GM13977 (cell line): Measurements from ENCODE around the gene C17orf113.
"Not testable (repeated sequence)": the region's sequence is repeated elsewhere in the genome, so short reads cannot be mapped to it uniquely, and the experiment has no call there.

Experiments used
- DNase-seq: peaks from one replicate; pipeline ENCODE4 v3.0.0; 2012; ENCODE audit warnings: low spot score
- in situ Hi-C: fragments of 300-500 bp; cut with MboI; formaldehyde crosslinking; loops from one replicate; pipeline ENCODE4 v1.12.0; 2022; ENCODE audit warnings: low sequenced_read_pairs, low pct_unique_long_range_greater_than_20kb, mixed read lengths, inconsistent platforms; ENCODE audit not compliant: unreplicated experiment
- TF ChIP-seq, protein P1 (sequence below): IDR thresholded peaks from 2 replicates; pipeline ENCODE4 v1.5.1; 2012; ENCODE audit warnings: mild to moderate bottlenecking, control low read depth; ENCODE audit not compliant: insufficient read depth; ENCODE audit errors: extremely low read depth, missing control alignments

Gene C17orf113

DNA sequence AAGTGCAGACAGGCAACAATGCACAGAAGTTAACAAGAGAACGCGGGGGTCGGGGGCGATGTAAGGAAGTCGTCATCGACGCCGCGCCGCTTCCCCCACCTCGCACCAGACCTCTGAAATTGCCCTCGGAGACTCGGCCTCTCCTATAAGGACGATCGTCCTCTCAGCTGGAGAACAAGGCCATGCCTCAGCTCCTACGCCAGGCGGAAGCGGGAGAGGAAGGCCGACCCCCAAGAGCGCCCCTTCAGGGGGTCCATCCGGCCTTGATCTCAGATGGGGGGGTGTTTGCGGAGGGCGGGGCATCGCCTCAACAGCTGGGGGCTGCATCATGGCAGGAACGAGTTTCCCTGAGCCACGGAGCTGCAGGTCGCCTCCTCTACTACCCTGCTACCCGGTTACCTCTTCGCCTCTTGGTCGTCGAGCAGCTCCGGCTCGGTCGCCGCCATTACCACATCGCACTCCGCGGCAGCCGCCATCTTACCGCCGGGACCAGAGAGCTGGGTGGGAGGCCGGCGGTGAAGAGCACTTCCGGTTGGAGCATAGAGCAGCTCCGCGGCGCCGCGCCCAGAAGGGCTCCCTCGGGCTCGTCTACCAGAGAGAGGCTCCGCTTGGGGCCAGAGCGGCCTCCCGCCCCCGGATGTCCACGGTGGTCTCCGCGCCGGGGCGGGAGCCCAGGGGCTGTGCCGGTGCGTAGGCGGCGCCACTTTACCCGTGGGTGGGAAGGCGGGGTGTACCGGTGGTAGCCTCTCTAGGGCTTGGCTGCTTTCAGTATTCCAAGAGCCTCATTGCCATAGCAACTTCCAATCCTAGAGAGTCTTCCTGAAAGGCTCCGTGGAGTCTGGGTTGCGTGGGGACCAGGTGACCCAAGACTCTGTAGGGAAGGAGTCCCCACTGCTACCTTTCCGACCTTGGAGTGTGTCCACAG, 33.2 kb downstream of the C17orf113 start, which contains the start of gene DNAJC7:
Gene DNAJC7, minus strand, starts transcription at position 499 of the 925 bp plus-strand sequence. Its CDS starts 23 bp downstream, at position 476.
- TF ChIP-seq, protein P1, sequence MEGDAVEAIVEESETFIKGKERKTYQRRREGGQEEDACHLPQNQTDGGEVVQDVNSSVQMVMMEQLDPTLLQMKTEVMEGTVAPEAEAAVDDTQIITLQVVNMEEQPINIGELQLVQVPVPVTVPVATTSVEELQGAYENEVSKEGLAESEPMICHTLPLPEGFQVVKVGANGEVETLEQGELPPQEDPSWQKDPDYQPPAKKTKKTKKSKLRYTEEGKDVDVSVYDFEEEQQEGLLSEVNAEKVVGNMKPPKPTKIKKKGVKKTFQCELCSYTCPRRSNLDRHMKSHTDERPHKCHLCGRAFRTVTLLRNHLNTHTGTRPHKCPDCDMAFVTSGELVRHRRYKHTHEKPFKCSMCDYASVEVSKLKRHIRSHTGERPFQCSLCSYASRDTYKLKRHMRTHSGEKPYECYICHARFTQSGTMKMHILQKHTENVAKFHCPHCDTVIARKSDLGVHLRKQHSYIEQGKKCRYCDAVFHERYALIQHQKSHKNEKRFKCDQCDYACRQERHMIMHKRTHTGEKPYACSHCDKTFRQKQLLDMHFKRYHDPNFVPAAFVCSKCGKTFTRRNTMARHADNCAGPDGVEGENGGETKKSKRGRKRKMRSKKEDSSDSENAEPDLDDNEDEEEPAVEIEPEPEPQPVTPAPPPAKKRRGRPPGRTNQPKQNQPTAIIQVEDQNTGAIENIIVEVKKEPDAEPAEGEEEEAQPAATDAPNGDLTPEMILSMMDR: no peak
- in situ Hi-C loops: no loop called here
- DNase-seq: peak; percentile 96

DNA sequence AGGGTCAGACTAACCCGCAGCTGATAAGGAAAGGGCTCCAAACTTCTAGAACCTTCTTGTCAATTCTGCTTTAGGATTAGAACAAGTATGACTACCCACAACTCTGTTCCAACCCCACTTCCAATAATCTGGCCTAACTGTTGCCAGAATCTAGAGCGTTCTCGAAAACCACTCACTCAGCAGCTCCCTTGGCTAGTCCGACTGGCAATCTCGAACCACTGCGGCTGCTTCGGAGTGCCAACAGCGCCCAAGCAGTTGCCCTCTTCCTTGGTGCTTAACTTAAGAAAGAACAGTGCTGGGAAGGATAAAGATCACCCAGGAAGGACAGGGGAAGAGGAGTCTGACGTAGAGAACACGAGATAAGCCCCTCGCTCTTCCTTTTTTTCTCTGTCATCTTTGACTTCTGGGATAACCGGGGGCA, 34.0 kb downstream of the C17orf113 start:
- TF ChIP-seq, protein P1: no peak
- in situ Hi-C loops: no loop called here
- DNase-seq: no peak

DNA sequence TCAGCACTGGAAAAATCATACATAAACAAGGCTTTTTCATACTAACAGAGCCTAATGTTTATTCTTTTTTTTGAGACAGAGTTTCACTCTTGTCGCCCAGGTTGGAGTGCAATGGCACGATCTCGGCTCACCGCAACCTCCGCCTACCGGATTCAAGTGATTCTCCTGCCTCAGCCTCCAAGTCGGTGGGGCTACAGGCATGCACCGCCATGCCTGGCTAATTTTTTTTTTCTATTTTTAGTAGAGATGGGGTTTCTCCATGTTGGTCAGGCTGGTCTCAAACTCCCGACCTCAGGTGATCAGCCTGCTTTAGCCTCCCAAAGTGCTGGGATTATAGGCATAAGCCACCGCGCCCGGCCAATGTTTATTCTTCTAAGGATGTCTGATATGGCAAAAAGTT, 36.7 kb downstream of the C17orf113 start:
- in situ Hi-C loops, DNase-seq: not testable (repeated sequence)

DNA sequence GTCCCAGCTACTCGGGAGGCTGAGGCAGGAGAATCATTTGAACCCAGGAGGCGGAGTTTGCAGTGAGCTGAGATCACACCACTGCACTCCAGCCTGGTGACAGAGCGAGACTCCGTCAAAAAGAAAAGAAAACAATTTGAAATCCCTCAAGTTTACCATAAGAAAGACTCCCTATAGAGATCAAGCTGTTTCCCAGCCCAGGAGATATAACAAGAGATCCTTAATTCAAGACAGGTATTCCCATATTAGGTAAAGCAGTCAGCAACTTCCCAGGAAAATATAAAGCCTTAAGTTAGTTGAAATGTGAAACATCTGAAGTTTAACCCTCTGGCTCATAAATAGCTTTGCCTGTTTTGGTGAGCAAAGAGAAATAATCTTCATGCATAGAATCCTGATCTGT, 38.0 kb downstream of the C17orf113 start:
- in situ Hi-C loops: not testable (repeated sequence)

DNA sequence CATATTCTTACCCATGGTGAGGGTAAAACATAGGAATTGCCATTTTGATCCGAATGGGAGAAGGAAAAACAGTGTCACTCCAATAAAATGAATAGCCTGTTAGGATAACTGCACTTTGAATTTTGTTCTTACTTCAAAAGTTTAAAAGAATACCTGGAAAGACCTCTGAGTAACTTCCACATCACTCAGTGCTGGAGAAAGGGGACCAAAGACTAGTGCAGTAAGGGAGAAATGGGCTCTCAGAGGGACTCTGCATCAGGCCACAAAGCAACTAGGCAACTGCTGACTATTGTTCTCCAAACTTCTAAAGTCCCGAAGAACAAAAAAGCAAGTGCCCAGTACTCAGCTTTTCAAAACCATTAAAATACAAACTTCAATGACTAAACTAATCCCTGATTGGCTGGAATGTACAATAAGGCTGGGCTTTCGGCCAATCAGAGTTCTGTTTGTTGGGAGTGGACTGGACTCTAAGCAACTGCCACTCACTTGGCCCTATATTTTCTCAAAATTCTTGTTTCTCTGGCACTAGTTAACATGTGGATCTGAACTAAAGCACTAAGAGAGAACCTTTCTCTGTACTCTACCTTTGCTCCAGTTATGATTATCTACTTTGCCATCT, 39.4 kb downstream of the C17orf113 start:
- TF ChIP-seq, protein P1: no peak
- in situ Hi-C loops: no loop called here
- peak; percentile 36 for DNase-seq

More for the DNA sequence above, 38.0 kb downstream of the C17orf113 start:
- DNase-seq: not testable (repeated sequence)

DNA sequence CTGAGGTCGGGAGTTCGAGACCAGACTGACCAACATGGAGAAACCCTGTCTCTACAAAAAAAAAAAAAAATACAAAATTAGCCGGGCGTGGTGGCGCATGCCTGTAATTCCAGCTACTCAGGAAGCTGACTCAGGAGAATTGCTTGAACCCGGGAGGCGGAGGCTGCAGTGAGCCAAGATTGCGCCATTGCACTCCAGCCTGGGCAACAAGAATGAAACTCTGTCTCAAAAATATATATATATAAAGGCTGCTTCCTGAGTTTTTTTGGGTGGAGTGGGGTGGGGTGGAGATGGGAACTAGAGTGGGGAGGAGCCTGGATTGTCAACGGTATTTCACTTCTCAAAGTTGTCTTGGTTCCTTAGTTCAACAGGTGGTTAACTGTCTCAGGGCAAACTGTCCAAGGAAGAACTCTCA, 40.1 kb downstream of the C17orf113 start:
- in situ Hi-C loops, DNase-seq: not testable (repeated sequence)

DNA sequence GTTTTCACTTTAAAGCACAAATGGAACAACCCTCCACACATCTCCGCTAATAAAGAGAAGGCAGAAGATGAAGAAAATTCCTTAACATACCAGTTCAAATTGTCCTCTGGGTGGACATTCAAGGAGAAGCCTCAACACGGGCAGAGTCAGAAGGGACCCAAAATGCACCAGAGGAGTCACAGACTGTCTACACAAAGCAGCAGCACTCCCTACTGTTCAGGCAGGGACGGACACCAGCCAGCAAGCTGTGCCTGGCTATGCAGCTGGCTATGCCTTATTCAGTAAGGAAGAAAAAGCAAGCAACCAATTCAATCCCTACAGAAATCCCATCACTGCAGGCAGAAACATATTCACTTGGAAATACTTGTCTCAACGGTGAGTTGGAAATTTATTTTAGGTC, 41.2 kb downstream of the C17orf113 start:
- in situ Hi-C loops: no loop called here
- no peak for DNase-seq
- TF ChIP-seq, protein P1: no peak

DNA sequence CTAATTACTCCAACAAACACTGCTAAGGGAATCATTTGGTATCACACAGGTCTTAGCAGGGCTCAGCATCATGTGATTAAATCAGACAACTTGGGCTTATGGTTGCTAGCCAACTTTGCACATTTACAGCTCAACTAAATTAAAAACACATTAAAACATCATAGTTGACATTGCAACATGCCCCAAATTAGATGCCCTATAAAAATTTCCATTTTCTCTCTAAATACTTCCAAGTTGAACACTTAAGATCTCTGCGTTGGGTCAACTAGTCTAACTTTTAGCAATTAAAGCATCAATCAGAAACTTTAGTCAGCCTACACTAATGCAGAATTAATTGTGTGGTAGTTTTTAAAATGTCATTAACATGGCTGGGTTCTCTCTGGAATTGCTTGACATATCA, 45.2 kb downstream of the C17orf113 start:
- in situ Hi-C loops: no loop called here
- TF ChIP-seq, protein P1: no peak
- no peak for DNase-seq
